ENCODE measurements around the gene DDHD1. TPM values are rescaled to one million over a fixed set of nuclear protein-coding genes. Genes with fewer than 3 reads are reported as not detected.

Gene DDHD1
- total RNA-seq, 1 experiment from 2014 or later: 6.7 TPM

DNA sequence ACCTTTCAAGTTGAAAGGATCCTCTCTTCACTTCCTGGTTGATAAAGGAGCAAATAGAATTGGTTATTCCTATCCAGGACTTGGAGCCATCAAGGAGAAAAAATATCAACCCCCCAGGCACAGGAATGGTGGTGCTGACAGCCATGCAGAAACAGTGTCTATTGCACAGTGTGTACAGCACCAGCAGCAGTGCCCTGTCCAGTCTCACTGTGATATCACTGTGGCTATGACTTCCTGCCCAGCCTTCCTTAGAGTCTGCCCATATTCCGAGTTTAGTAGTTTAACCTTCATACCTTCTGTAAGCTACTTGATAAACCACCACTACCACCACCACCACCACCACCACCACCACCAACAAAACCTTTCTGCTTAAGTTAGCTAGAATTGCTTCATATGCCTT is 157.1 kb downstream of the DDHD1 start:
- DNase-seq (ENCODE audit: low read depth): no peak

- DNase-seq (ENCODE audit: low read depth): no peak
These were observed 160.8 kb downstream of the DDHD1 start for GRCh38 chr14:52992236-52992870.

GRCh38 chr14:52988139-52988538 is 165.0 kb downstream of the DDHD1 start:
- DNase-seq (ENCODE audit: low read depth): no peak

DNA sequence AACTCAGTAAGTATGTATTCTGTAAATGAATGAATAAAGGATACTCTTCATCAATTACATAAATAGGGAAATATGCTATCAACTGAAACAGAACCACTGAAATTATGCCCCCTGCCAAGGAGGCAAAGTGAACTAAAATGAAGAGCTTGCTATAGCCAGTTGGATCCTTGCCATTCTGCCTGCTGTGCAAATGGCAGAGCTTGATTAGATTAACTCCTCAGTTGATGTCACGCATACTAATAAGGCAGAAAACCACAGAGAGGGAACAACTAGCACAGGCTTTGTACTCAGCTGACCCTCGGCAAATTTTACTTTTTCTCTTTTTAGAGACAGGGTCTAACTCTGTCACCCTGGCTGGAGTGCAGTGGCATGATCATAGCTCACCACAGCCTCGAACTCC is 165.6 kb downstream of the DDHD1 start:
- DNase-seq (ENCODE audit: low read depth): no peak

GRCh38 chr14:52987042-52987441 is 166.1 kb downstream of the DDHD1 start:
- no peak for DNase-seq (ENCODE audit: low read depth)

Other genes with a start within 250 kb of the DDHD1 start
- gene FERMT2, start 202.3 kb downstream of the DDHD1 start, total RNA-seq (2014; rRNA removed; shearing (Covaris generic)): 64.2 and 80.1 TPM in 2 replicates